H1 (cell line): Measurements from ENCODE around the gene ARHGAP6. TPM values are rescaled to one million over a fixed set of nuclear protein-coding genes. Genes with fewer than 3 reads are reported as not detected.

Experiments used
- CTCF ChIA-PET: fragments of 300-600 bp; sonication (Branson Sonifier 250); formaldehyde crosslinking; loops from one replicate; lab custom pipeline; 2021; ENCODE audit not compliant: partially characterized antibody; lab: Charles Lee
- POLR2A ChIA-PET: fragments of 300-600 bp; sonication (Branson Sonifier 250); formaldehyde crosslinking; loops from one replicate; lab custom pipeline; 2021; ENCODE audit warnings: inconsistent platforms; ENCODE audit not compliant: partially characterized antibody; lab: Charles Lee
- DNase-seq, 2 experiments: peaks; one replicate each; pipeline versions ENCODE4 v3.0.0 to v3.0.0-alpha.2; 2010 to 2022; ENCODE audit warnings: low spot score in 2 of 2, low read depth in 1 of 2, mixed read lengths in 1 of 2
- FAIRE-seq: peaks from 2 replicates; lab custom pipeline; 2011; peaks lifted over from hg19 to GRCh38; lab: Jason Lieb, UNC
- H2AFZ ChIP-seq: 2 replicates; pipeline ENCODE4 v1.8.1; 2012; ENCODE audit warnings: low read length, inconsistent platforms
- H2AK5ac ChIP-seq: 2 replicates; pipeline ENCODE4 v1.6.1; 2013; ENCODE audit warnings: low read depth, low read length
- H2BK120ac ChIP-seq: replicated peaks from 2 replicates; pipeline ENCODE3; 2013; ENCODE audit warnings: low read depth, low read length, inconsistent platforms
- H2BK12ac ChIP-seq: 2 replicates; pipeline ENCODE4 v1.6.1; 2013; ENCODE audit warnings: low read depth, low read length
- H2BK15ac ChIP-seq: 2 replicates; pipeline ENCODE4 v1.6.1; 2013; ENCODE audit warnings: low read length
- H2BK20ac ChIP-seq: 2 replicates; pipeline ENCODE4 v1.6.1; 2013; ENCODE audit warnings: low read length
- H2BK5ac ChIP-seq: 2 replicates; pipeline ENCODE4 v1.6.1; 2013; ENCODE audit warnings: low read depth, low read length
- H3K14ac ChIP-seq: 2 replicates; pipeline ENCODE4 v1.6.1; 2013; ENCODE audit warnings: inconsistent platforms; ENCODE audit not compliant: insufficient read length
- H3K18ac ChIP-seq: 2 replicates; pipeline ENCODE4 v1.6.1; 2013; ENCODE audit warnings: low read length; ENCODE audit errors: extremely low read depth
- H3K23ac ChIP-seq: 2 replicates; pipeline ENCODE4 v1.6.1; 2013; ENCODE audit warnings: inconsistent platforms; ENCODE audit not compliant: insufficient read length
- H3K23me2 ChIP-seq: 2 replicates; pipeline ENCODE4 v1.6.1; 2013; ENCODE audit warnings: low read depth, low read length
- H3K27ac ChIP-seq: 2 replicates; pipeline ENCODE4 v1.6.1; 2011; ENCODE audit warnings: low read depth, low read length, inconsistent platforms
- H3K27me3 ChIP-seq, 4 experiments: replicated peaks in 1 of 4; 1 replicate in 1 of 4; 2 replicates in 3 of 4; pipeline versions ENCODE4 v1.6.1 to v1.8.1; 2011 to 2013; ENCODE audit warnings: low read length in 3 of 4, mild to moderate bottlenecking in 3 of 4, inconsistent platforms in 2 of 4, mixed read lengths in 2 of 4, moderate library complexity in 1 of 4; ENCODE audit not compliant: control insufficient read depth in 3 of 4, insufficient read depth in 3 of 4; ENCODE audit errors: extremely low read depth in 1 of 4
- H3K36me3 ChIP-seq, 4 experiments: 2 replicates each; pipeline versions ENCODE4 v1.6.1 to v1.8.1; 2011 to 2013; ENCODE audit warnings: mild to moderate bottlenecking in 4 of 4, low read length in 3 of 4, moderate library complexity in 2 of 4, control low read depth in 1 of 4, inconsistent platforms in 1 of 4; ENCODE audit not compliant: insufficient read depth in 4 of 4, control insufficient read depth in 2 of 4
- H3K4ac ChIP-seq: replicated peaks from 2 replicates; pipeline ENCODE3; 2013; ENCODE audit warnings: low read length, low read depth, mixed read lengths, inconsistent platforms; ENCODE audit not compliant: insufficient read length
- H3K4me1 ChIP-seq, 4 experiments: replicated peaks in 1 of 4; 1 replicate in 1 of 4; 2 replicates in 3 of 4; pipeline versions ENCODE4 v1.6.1 to v1.8.1; 2011 to 2013; ENCODE audit warnings: low read length in 3 of 4, inconsistent platforms in 2 of 4, mixed read lengths in 1 of 4; ENCODE audit not compliant: insufficient read depth in 4 of 4, control insufficient read depth in 3 of 4
- H3K4me2 ChIP-seq, 2 experiments: 2 replicates each; pipeline versions ENCODE4 v1.6.1 to v1.8.1; 2011 to 2013; ENCODE audit warnings: low read depth in 2 of 2, low read length in 2 of 2, control low read depth in 1 of 2, inconsistent platforms in 1 of 2, mild to moderate bottlenecking in 1 of 2; ENCODE audit not compliant: insufficient read depth in 1 of 2
- H3K4me3 ChIP-seq, 4 experiments: fragments of 200-600, 300-600 bp in 1 of 4; sonication (generic), shearing (Covaris generic), sonication (Bioruptor Twin) in 1 of 4; 2 replicates each; pipeline versions ENCODE4 v1.5.1 to v1.8.1; 2011 to 2016; ENCODE audit warnings: low read length in 4 of 4, low read depth in 3 of 4, control low read depth in 2 of 4, inconsistent platforms in 2 of 4, mild to moderate bottlenecking in 2 of 4, mixed read lengths in 1 of 4, moderate library complexity in 1 of 4; ENCODE audit not compliant: insufficient read depth in 2 of 4; ENCODE audit errors: extremely low read depth in 1 of 4
- H3K56ac ChIP-seq: replicated peaks from 2 replicates; pipeline ENCODE3; 2013; ENCODE audit warnings: low read depth, mild to moderate bottlenecking, mixed read lengths, low read length, inconsistent platforms; ENCODE audit not compliant: insufficient read length
- H3K79me1 ChIP-seq: 2 replicates; pipeline ENCODE4 v1.6.1; 2013; ENCODE audit warnings: low read depth, low read length, control low read depth
- H3K79me2 ChIP-seq, 2 experiments: 2 replicates each; pipeline versions ENCODE4 v1.6.1 to v1.8.1; 2012 to 2013; ENCODE audit warnings: low read length in 2 of 2, mild to moderate bottlenecking in 2 of 2, inconsistent platforms in 1 of 2; ENCODE audit not compliant: insufficient read depth in 2 of 2, control insufficient read depth in 1 of 2
- H3K9ac ChIP-seq, 4 experiments: replicated peaks in 1 of 4; 1 replicate in 1 of 4; 2 replicates in 3 of 4; pipeline versions ENCODE4 v1.6.1 to v1.8.1; 2011 to 2013; ENCODE audit warnings: low read depth in 3 of 4, low read length in 3 of 4, control low read depth in 2 of 4, mild to moderate bottlenecking in 2 of 4, moderate library complexity in 2 of 4, inconsistent platforms in 1 of 4; ENCODE audit errors: extremely low read depth in 1 of 4
- H3K9me3 ChIP-seq, 2 experiments: 2 replicates each; pipeline versions ENCODE4 v1.6.1 to v1.8.1; 2012 to 2013; ENCODE audit warnings: mild to moderate bottlenecking in 2 of 2, moderate library complexity in 2 of 2, control low read depth in 1 of 2, inconsistent platforms in 1 of 2, low read depth in 1 of 2, low read length in 1 of 2, mixed read lengths in 1 of 2; ENCODE audit not compliant: insufficient read depth in 2 of 2
- H4K20me1 ChIP-seq, 2 experiments: replicated peaks in 1 of 2; 2 replicates each; pipeline versions ENCODE3 to v1.8.1; 2011 to 2013; ENCODE audit warnings: inconsistent platforms in 2 of 2, low read length in 2 of 2, mild to moderate bottlenecking in 1 of 2; ENCODE audit not compliant: insufficient read depth in 2 of 2, control insufficient read depth in 1 of 2
- H4K5ac ChIP-seq: 2 replicates; pipeline ENCODE4 v1.6.1; 2013; ENCODE audit warnings: low read length, low read depth, mixed read lengths, inconsistent platforms; ENCODE audit not compliant: insufficient read length
- H4K8ac ChIP-seq: 2 replicates; pipeline ENCODE4 v1.8.0; 2013; ENCODE audit warnings: mild to moderate bottlenecking, moderate library complexity, low read length, inconsistent platforms; ENCODE audit not compliant: insufficient read depth; ENCODE audit errors: extremely low read depth
- H4K91ac ChIP-seq: replicated peaks from 2 replicates; pipeline ENCODE3; 2013; ENCODE audit warnings: low read length, mixed read lengths, inconsistent platforms; ENCODE audit not compliant: insufficient read length
- BCL11A ChIP-seq, 2 experiments: IDR thresholded peaks; one replicate each; pipeline ENCODE4 v1.6.1; 2011; ENCODE audit warnings: low read depth in 2 of 2, low read length in 2 of 2, mild to moderate bottlenecking in 2 of 2
- CBX8 ChIP-seq: fragments of 300-800, 300-1000 bp; sonication (generic); IDR thresholded peaks from 2 replicates; pipeline ENCODE4 v1.7.1; 2016; ENCODE audit warnings: low read depth, low read length, borderline replicate concordance
- CTBP2 ChIP-seq: IDR thresholded peaks from 2 replicates; pipeline ENCODE4 v1.7.0; 2011; ENCODE audit warnings: borderline replicate concordance, mild to moderate bottlenecking, moderate library complexity, mixed read lengths, low read length; ENCODE audit not compliant: insufficient read depth, insufficient read length
- EP300 ChIP-seq, 2 experiments: IDR thresholded peaks; 1 replicate in 1 of 2; 2 replicates in 1 of 2; pipeline ENCODE4 v1.6.1; 2011 to 2012; ENCODE audit warnings: low read depth in 2 of 2, low read length in 2 of 2, mild to moderate bottlenecking in 2 of 2, borderline replicate concordance in 1 of 2, inconsistent platforms in 1 of 2, moderate library complexity in 1 of 2
- HDAC2 ChIP-seq, 2 experiments: fragments of 300-600 bp in 1 of 2; sonication (generic) in 1 of 2; IDR thresholded peaks; 2 replicates each; pipeline ENCODE4 v1.6.1; 2011 to 2012; ENCODE audit warnings: low read depth in 2 of 2, low read length in 2 of 2, mild to moderate bottlenecking in 2 of 2, moderate library complexity in 2 of 2, borderline replicate concordance in 1 of 2, inconsistent platforms in 1 of 2
- JUN ChIP-seq: IDR thresholded peaks from 2 replicates; pipeline ENCODE4 v1.6.1; 2011; ENCODE audit warnings: low read depth, mild to moderate bottlenecking, improper control_type of control experiment, low read length
- KDM1A ChIP-seq: fragments of 200-600, 300-600 bp; sonication (generic); IDR thresholded peaks from 2 replicates; pipeline ENCODE4 v1.7.1; 2016; ENCODE audit warnings: mild to moderate bottlenecking, low read length, borderline replicate concordance
- MAFK ChIP-seq: IDR thresholded peaks from 2 replicates; pipeline ENCODE4 v1.6.1; 2012; ENCODE audit warnings: low read depth, mild to moderate bottlenecking, improper control_type of control experiment, low read length
- SIRT6 ChIP-seq: IDR thresholded peaks from one replicate; pipeline ENCODE4 v1.7.1; 2012; ENCODE audit warnings: low read length, inconsistent platforms
- SIX5 ChIP-seq: IDR thresholded peaks from 2 replicates; pipeline ENCODE4 v1.6.1; 2011; ENCODE audit warnings: mild to moderate bottlenecking, low read depth, low read length
- SP1 ChIP-seq: IDR thresholded peaks from 2 replicates; pipeline ENCODE4 v1.6.1; 2011; ENCODE audit warnings: low read depth, low read length
- SRF ChIP-seq: IDR thresholded peaks from 2 replicates; pipeline ENCODE4 v1.6.1; 2011; ENCODE audit warnings: mild to moderate bottlenecking, low read depth, low read length, moderate library complexity
- TBP ChIP-seq: IDR thresholded peaks from 2 replicates; pipeline ENCODE4 v1.6.1; 2011; ENCODE audit warnings: low read depth, low read length, improper control_type of control experiment
- YY1 ChIP-seq: IDR thresholded peaks from 2 replicates; pipeline ENCODE4 v1.6.1; 2011; ENCODE audit warnings: low read depth, mild to moderate bottlenecking, low read length
- WGBS, 2 experiments: shearing (Covaris generic) in 1 of 2; methylation state at CpG; one replicate each; pipeline versions ENCODE4 v1.1.6 to v1.1.7; 2013 to 2015; ENCODE audit warnings: low lambda C conversion rate in 2 of 2, mixed read lengths in 2 of 2, inconsistent platforms in 1 of 2, low coverage in 1 of 2, missing lambda C conversion rate in 1 of 2; ENCODE audit not compliant: insufficient replicate concordance in 2 of 2, insufficient coverage in 1 of 2, insufficient read length in 1 of 2; ENCODE audit errors: extremely low coverage in 1 of 2, missing lambda C conversion rate in 1 of 2; 5-methylcytosine and 5-hydroxymethylcytosine counted together
- polyA plus RNA-seq, 7 experiments: library from polyadenylated mRNA; depleted of rRNA in 3 of 7; stranded (reverse) in 5 of 7; unstranded in 2 of 7; fragments of >200 nt in 5 of 7; fragments of 200-250 nt in 2 of 7; gene quantifications; 1 replicate in 5 of 7; 2 replicates in 1 of 7; 4 replicates in 1 of 7; pipeline versions ENCODE4 v1.2.1 to v1.2.3, GENCODE V29; 2011 to 2013; ENCODE audit warnings: missing spikeins in 2 of 7, mixed read lengths in 2 of 7
- total RNA-seq: library from RNA; stranded (reverse); fragmentation: NEBNext Ultra II Directional; extraction: Animal tissue kit (Norgen Biotek cat#: 25700); gene quantifications from 2 replicates; pipeline ENCODE4 v1.2.1, GENCODE V29; 2021
- TF ChIP-seq, protein P1 (sequence below): IDR thresholded peaks from 2 replicates; pipeline ENCODE4 v1.6.1; 2012; ENCODE audit warnings: inconsistent platforms

Gene ARHGAP6
- total and polyA plus RNA-seq, 2 of the 8 experiments (the other 6 are each of a cell fraction or from before 2014, with no cell fraction given) = 0.35 to 0.82 TPM

DNA sequence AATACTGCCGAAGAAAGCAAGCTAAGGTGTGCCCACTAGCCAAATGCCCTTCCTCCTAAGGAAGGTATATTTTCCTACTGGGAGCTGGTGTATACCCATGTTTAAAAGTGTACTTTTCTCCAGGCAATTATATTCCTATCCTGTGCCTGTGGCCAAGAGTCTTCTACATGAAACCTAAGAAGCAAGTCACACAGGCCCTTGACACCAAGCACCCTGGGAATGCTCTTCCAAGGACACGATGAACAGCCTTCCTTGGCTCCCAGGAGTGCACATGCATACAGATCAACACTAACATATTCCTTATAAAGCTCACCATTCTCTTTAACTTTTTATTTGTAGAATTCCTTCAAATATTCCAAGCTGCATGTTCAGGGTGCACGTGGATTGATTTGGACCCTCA lies 17.3 kb upstream of the ARHGAP6 start:
- Histone ChIP-seq H3K18ac (no peak overlapping the region), H3K27me3 (no peaks in the 10 kb centered on the region), H2BK120ac (no peak overlapping the region), H3K14ac (no peak overlapping the region), H3K4me1 (no peaks in the 10 kb centered on the region), H2AFZ (no peak overlapping the region), H3K79me2 (no peaks in the 10 kb centered on the region), H3K79me1 (no peaks in the 10 kb centered on the region), H3K23me2 (no peaks in the 10 kb centered on the region), H2BK15ac (no peak overlapping the region), H3K9ac (no peak overlapping the region), H4K91ac (no peak overlapping the region), H3K4me2 (no peak overlapping the region), H3K56ac (no peak overlapping the region), H3K23ac (no peak overlapping the region), H2BK20ac (no peak overlapping the region), H3K4me3 (no peak overlapping the region), H4K20me1 (no peaks in the 10 kb centered on the region), H3K9me3 (no peaks in the 10 kb centered on the region), H3K36me3 (no peaks in the 10 kb centered on the region), H2BK5ac (no peak overlapping the region), H3K4ac (no peak overlapping the region), H3K27ac (no peak overlapping the region), H4K5ac (no peak overlapping the region), H2BK12ac (no peak overlapping the region), H2AK5ac (no peak overlapping the region), H4K8ac (no peak overlapping the region)
- ChIA-PET POLR2A (no interaction called here), CTCF (interaction anchor here (1.0 kb wide), 1 partner anchor 302 kb away, joined by 3 read pairs; no protein-coding TSS in a partner anchor)
- DNase-seq (no peak), FAIRE-seq (no peak)
- 78% methylated on average over 3 of the region's 3 CpGs; no CpG with 5 or more reads in 1 of the 2 experiments for WGBS, 2 experiments
- no peak for TF ChIP-seq SIRT6
- no peak for TF ChIP-seq SIX5
- TF ChIP-seq, protein P1, sequence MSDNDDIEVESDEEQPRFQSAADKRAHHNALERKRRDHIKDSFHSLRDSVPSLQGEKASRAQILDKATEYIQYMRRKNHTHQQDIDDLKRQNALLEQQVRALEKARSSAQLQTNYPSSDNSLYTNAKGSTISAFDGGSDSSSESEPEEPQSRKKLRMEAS = no peak
- TF ChIP-seq TBP = no peak
- no peak for TF ChIP-seq CTBP2
- TF ChIP-seq SRF = no peak
- TF ChIP-seq CBX8 = no peak
- no peak for TF ChIP-seq KDM1A
- TF ChIP-seq BCL11A (IDR thresholded peaks at IDR 0.05; ENCODE audit: low read depth in 2 of 2, low read length in 2 of 2) = no peak
- TF ChIP-seq EP300 (IDR thresholded peaks at IDR 0.05; ENCODE audit: borderline replicate concordance in 1 of 2, low read depth in 2 of 2, low read length in 2 of 2) = no peak
- TF ChIP-seq HDAC2 (IDR thresholded peaks at IDR 0.05; ENCODE audit: borderline replicate concordance in 1 of 2, low read depth in 2 of 2, low read length in 2 of 2) = no peak
- TF ChIP-seq YY1 = no peak
- TF ChIP-seq SP1 = no peak
- no peak for TF ChIP-seq JUN
- no peak for TF ChIP-seq MAFK
